ENCODE measurements around the gene INSYN1. TPM values are rescaled to one million over a fixed set of nuclear protein-coding genes. Genes with fewer than 3 reads are reported as not detected.

The INSYN1 gene
- total and polyA plus RNA-seq, 9 donors = 3.1 to 9.0 (median 5.4) TPM

DNA sequence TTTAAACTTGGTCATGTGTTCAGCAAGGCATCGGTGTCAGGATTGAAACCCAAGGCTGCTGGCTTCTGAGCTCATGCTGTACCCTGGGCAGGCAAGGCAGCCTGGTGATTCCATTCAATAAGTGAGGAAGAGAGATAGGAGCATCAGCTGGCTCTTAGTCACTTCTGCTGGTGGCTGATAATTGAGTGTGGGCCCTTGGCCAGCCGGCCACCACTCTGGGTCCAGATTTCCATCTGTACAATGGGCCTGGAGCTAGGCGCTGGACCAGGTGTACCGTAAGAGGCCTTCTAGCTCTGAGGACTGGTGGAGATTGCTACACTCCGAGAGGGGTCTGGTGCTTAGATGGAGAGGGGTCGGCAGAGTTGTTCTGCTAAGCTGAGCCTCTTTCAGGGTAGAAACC lies 64.7 kb downstream of the INSYN1 start:
- 54% methylated on average over 6 of the region's 6 CpGs for WGBS (ENCODE audit: insufficient coverage)
- Histone ChIP-seq H3K9me3 (replicated peaks; ENCODE audit: control insufficient read depth, low read depth, low read length) (no peaks in the 10 kb centered on the region), H3K27me3 (ENCODE audit: control insufficient read depth, insufficient read depth, low read length) (no peaks in the 10 kb centered on the region), H3K4me1 (ENCODE audit: control insufficient read depth, insufficient read depth, low read length) (peaks cover 54% of the 10 kb centered on the region), H3K36me3 (ENCODE audit: control insufficient read depth, insufficient read depth, low read length) (peaks cover 5% of the 10 kb centered on the region), H3K27ac (ENCODE audit: low read length) (no peak overlapping the region), H3K4me3 (ENCODE audit: low read length) (no peak overlapping the region)
- DNase-seq = no peak

DNA sequence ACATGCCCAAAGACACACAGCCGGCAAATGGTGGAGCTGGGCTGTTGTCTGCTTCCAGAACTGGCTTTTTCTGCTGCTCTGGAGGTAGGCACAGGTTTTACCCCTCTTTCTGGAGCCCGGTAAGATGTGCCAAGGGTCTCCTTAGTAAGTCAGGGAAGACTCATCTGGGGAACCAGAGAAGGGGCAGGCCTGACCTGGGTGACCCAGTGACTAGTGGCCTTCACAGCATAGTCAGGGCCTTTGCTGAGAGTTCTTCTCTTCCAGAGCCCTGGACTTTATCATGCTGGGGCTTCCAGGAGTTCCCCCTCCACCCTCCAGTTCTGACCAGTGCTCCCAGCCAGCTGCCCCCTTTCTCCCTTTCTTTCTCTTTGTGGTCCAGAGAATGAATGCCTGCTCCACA lies 65.8 kb downstream of the INSYN1 start:
- Histone ChIP-seq H3K27ac (ENCODE audit: low read length) (no peak overlapping the region), H3K27me3 (ENCODE audit: control insufficient read depth, insufficient read depth, low read length) (no peaks in the 10 kb centered on the region), H3K9me3 (replicated peaks; ENCODE audit: control insufficient read depth, low read depth, low read length) (no peaks in the 10 kb centered on the region), H3K4me1 (ENCODE audit: control insufficient read depth, insufficient read depth, low read length) (peaks cover 65% of the 10 kb centered on the region), H3K36me3 (ENCODE audit: control insufficient read depth, insufficient read depth, low read length) (peaks cover 5% of the 10 kb centered on the region), H3K4me3 (ENCODE audit: low read length) (no peak overlapping the region)
- DNase-seq = no peak
- WGBS (ENCODE audit: insufficient coverage) = 100% methylated on average over 2 of the region's 2 CpGs

DNA sequence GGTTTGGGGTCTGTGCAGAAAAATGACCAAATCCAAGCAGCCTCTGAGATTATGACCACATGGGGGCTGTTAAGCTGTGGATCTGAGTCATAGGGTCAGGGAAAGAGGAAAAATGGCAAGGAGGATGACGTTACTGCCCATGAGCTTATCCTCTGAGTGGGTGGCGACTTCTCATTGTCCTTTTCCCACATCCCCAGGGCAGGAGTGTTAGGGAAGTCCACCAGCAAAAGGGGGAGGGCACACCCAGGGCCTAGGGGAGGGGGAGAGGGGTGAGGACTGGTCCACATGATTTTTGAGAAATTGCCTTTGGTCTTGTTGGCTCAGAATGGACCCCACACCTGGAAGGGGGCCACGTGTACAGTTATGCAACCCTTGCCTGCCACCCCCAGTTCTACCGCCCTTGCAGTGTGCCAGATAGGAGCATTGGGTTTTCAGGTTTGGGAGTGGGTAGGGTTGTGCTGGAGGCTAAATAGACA lies 66.3 kb downstream of the INSYN1 start:
- Histone ChIP-seq H3K36me3 (ENCODE audit: control insufficient read depth, insufficient read depth, low read length) (peaks cover 5% of the 10 kb centered on the region), H3K27ac (ENCODE audit: low read length) (peak overlapping the region; percentile 13), H3K9me3 (replicated peaks; ENCODE audit: control insufficient read depth, low read depth, low read length) (no peaks in the 10 kb centered on the region), H3K4me3 (ENCODE audit: low read length) (no peak overlapping the region), H3K4me1 (ENCODE audit: control insufficient read depth, insufficient read depth, low read length) (peaks cover 64% of the 10 kb centered on the region), H3K27me3 (ENCODE audit: control insufficient read depth, insufficient read depth, low read length) (no peaks in the 10 kb centered on the region)
- no CpG with 5 or more reads among the region's 4 CpGs for WGBS (ENCODE audit: insufficient coverage)
- peak; percentile 36 for DNase-seq

DNA sequence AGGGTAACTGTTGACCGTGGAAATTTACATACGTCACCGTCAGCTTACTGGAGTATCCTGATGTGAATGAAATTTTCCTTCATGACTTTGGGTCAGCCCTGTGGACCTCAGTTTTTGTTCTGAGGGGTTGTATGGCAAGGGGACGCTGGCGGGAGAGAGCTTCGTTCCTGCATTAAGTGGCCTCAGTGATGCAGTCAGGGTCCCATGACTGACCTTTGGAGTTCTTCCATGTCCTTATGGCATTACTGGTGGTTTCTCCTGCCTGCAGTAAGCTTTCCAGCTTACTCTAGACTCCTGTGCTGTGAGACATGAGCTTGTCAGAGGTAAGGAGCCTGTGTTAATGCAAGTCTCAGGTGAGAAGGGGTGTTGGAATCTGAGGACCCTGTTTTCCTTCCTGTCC lies 67.2 kb downstream of the INSYN1 start:
- WGBS (ENCODE audit: insufficient coverage) = 40% methylated on average over 6 of the region's 6 CpGs
- H3K27ac ChIP-seq (ENCODE audit: low read length) = peak overlapping the region; percentile 49

More for the DNA sequence above, 67.2 kb downstream of the INSYN1 start:
- Histone ChIP-seq H3K9me3 (replicated peaks; ENCODE audit: control insufficient read depth, low read depth, low read length) (no peaks in the 10 kb centered on the region), H3K4me1 (ENCODE audit: control insufficient read depth, insufficient read depth, low read length) (peaks cover 57% of the 10 kb centered on the region), H3K4me3 (ENCODE audit: low read length) (peak overlapping the region; percentile 10), H3K27me3 (ENCODE audit: control insufficient read depth, insufficient read depth, low read length) (no peaks in the 10 kb centered on the region), H3K36me3 (ENCODE audit: control insufficient read depth, insufficient read depth, low read length) (peaks cover 5% of the 10 kb centered on the region)
- no peak for DNase-seq

Other genes with a start within 250 kb of the INSYN1 start
- 78.7 TPM for gene NPTN, start 120.0 kb downstream of the INSYN1 start, total RNA-seq
- 10 to 100 TPM; 64.8 to 96.4 (median 85.3) TPM for gene NPTN, start 120.0 kb downstream of the INSYN1 start, polyA plus RNA-seq (ENCODE audit: insufficient read depth in 1 of 8, insufficient read length in 8 of 8, low replicate concordance in 1 of 8)
- 48.3 TPM for gene CD276, start 69.0 kb downstream of the INSYN1 start, total RNA-seq
- gene CD276, start 69.0 kb downstream of the INSYN1 start, polyA plus RNA-seq (ENCODE audit: insufficient read depth in 1 of 8, insufficient read length in 8 of 8, low replicate concordance in 1 of 8) = 100 to 1,000 TPM in 7 of 8 donors, 10 to 100 TPM in 1; 98.2 to 180 (median 137) TPM
- not detected for gene TBC1D21, start 120.2 kb upstream of the INSYN1 start, total RNA-seq
- gene TBC1D21, start 120.2 kb upstream of the INSYN1 start, polyA plus RNA-seq (ENCODE audit: insufficient read depth in 1 of 8, insufficient read length in 8 of 8, low replicate concordance in 1 of 8) = not detected
- 20.0 TPM for gene LOXL1, start 173.1 kb upstream of the INSYN1 start, total RNA-seq
- 10 to 100 TPM; 24.2 to 48.0 (median 34.8) TPM for gene LOXL1, start 173.1 kb upstream of the INSYN1 start, polyA plus RNA-seq (ENCODE audit: insufficient read depth in 1 of 8, insufficient read length in 8 of 8, low replicate concordance in 1 of 8)
- gene STOML1, start 238.9 kb upstream of the INSYN1 start, total RNA-seq = 40.2 TPM
- 10 to 100 TPM; 21.0 to 38.9 (median 32.6) TPM for gene STOML1, start 238.9 kb upstream of the INSYN1 start, polyA plus RNA-seq (ENCODE audit: insufficient read depth in 1 of 8, insufficient read length in 8 of 8, low replicate concordance in 1 of 8)
- gene PML, start 241.4 kb upstream of the INSYN1 start, total RNA-seq = 15.2 TPM
- gene PML, start 241.4 kb upstream of the INSYN1 start, polyA plus RNA-seq (ENCODE audit: insufficient read depth in 1 of 8, insufficient read length in 8 of 8, low replicate concordance in 1 of 8) = 10 to 100 TPM; 21.8 to 47.2 (median 32.6) TPM

Measured in muscle of leg (tissue), 11 donors.